Measurements from ENCODE around the gene PRPF39. TPM values are rescaled to one million over a fixed set of nuclear protein-coding genes. Genes with fewer than 3 reads are reported as not detected.

PRPF39 gene
- polyA plus RNA-seq, 1 donor from 2014 or later: 138 TPM

GRCh38 chr14:45089813-45090212 is 5.9 kb downstream of the PRPF39 start (continued):
- TF ChIP-seq TAF1 (IDR thresholded peaks at IDR 0.05; ENCODE audit: low read depth) (no peak), POLR2AphosphoS5 (IDR thresholded peaks at IDR 0.05) (no peak), MXI1 (conservative IDR thresholded peaks at IDR 0.05; ENCODE audit: poor library complexity, severe bottlenecking) (no peak)

DNA sequence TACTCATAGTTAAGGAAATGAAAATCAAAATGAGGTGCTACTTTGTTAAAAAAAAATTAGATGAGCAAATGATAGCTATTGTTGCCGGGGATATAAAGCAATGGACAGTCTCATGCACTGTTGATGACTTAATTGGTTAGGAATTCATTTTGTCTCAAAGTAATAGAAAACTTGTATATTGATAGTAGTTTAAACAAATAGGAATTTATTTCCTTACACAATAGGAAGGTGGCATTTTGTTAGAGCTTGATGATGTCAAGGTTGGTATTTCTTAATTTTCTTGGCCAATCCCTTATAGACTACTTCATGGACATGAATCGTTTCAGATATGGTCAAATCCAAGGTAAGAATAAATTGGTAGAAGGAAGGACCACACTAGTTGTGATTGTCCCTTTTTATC is 7.8 kb downstream of the PRPF39 start:
- H3K9ac ChIP-seq (ENCODE audit: low read length): no peak overlapping the region
- no peak overlapping the region for H2AFZ ChIP-seq (ENCODE audit: low read depth, low read length)
- H3K36me3 ChIP-seq (ENCODE audit: insufficient read depth, low read length): no peaks in the 10 kb centered on the region
- H3K27ac ChIP-seq (ENCODE audit: low read length): no peak overlapping the region
- TF ChIP-seq EP300 (conservative IDR thresholded peaks at IDR 0.05; ENCODE audit: poor library complexity, severe bottlenecking): no peak
- no peak for TF ChIP-seq RAD21 (conservative IDR thresholded peaks at IDR 0.05)
- TF ChIP-seq MXI1 (conservative IDR thresholded peaks at IDR 0.05; ENCODE audit: poor library complexity, severe bottlenecking): no peak
- TF ChIP-seq TAF1 (IDR thresholded peaks at IDR 0.05; ENCODE audit: low read depth): no peak
- TF ChIP-seq EZH2 (IDR thresholded peaks at IDR 0.05; ENCODE audit: borderline replicate concordance, insufficient read depth, low read length, poor library complexity, severe bottlenecking): no peak
- TF ChIP-seq SMC3 (conservative IDR thresholded peaks at IDR 0.05; ENCODE audit: poor library complexity): no peak
- TF ChIP-seq REST (IDR thresholded peaks at IDR 0.05; ENCODE audit: borderline replicate concordance): no peak
- TF ChIP-seq, protein P1, sequence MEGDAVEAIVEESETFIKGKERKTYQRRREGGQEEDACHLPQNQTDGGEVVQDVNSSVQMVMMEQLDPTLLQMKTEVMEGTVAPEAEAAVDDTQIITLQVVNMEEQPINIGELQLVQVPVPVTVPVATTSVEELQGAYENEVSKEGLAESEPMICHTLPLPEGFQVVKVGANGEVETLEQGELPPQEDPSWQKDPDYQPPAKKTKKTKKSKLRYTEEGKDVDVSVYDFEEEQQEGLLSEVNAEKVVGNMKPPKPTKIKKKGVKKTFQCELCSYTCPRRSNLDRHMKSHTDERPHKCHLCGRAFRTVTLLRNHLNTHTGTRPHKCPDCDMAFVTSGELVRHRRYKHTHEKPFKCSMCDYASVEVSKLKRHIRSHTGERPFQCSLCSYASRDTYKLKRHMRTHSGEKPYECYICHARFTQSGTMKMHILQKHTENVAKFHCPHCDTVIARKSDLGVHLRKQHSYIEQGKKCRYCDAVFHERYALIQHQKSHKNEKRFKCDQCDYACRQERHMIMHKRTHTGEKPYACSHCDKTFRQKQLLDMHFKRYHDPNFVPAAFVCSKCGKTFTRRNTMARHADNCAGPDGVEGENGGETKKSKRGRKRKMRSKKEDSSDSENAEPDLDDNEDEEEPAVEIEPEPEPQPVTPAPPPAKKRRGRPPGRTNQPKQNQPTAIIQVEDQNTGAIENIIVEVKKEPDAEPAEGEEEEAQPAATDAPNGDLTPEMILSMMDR (IDR thresholded peaks at IDR 0.05; ENCODE audit: poor library complexity, severe bottlenecking): no peak
- TF ChIP-seq POLR2AphosphoS5 (IDR thresholded peaks at IDR 0.05): no peak
- no peaks in the 10 kb centered on the region for H3K27me3 ChIP-seq (ENCODE audit: insufficient read depth, low read depth, low read length)
- no peak overlapping the region for H3K4me2 ChIP-seq (ENCODE audit: low read length)
- peaks cover 76% of the 10 kb centered on the region for H3K79me2 ChIP-seq (replicated peaks; ENCODE audit: insufficient read depth, low read length)
- H4K20me1 ChIP-seq (ENCODE audit: insufficient read depth): no peaks in the 10 kb centered on the region
- H3F3A ChIP-seq (ENCODE audit: insufficient read depth, low read length, poor library complexity, severe bottlenecking): no peaks in the 10 kb centered on the region
- H3K9me3 ChIP-seq (ENCODE audit: low read length): no peaks in the 10 kb centered on the region
- no peak overlapping the region for H3K4me3 ChIP-seq (ENCODE audit: low read length)
- no peaks in the 10 kb centered on the region for H3K9me2 ChIP-seq (ENCODE audit: insufficient read depth, low read length)

GRCh38 chr14:45094275-45094674 is 10.4 kb downstream of the PRPF39 start:
- H3K9ac ChIP-seq (ENCODE audit: low read length): no peak overlapping the region
- no peak overlapping the region for H3K4me3 ChIP-seq (ENCODE audit: low read length)
- H2AFZ ChIP-seq (ENCODE audit: low read depth, low read length): no peak overlapping the region
- no peak overlapping the region for H3K27ac ChIP-seq (ENCODE audit: low read length)
- peaks cover 5% of the 10 kb centered on the region for H3K36me3 ChIP-seq (ENCODE audit: insufficient read depth, low read length)
- TF ChIP-seq EZH2 (IDR thresholded peaks at IDR 0.05; ENCODE audit: borderline replicate concordance, insufficient read depth, low read length, poor library complexity, severe bottlenecking): no peak
- no peak for TF ChIP-seq POLR2AphosphoS5 (IDR thresholded peaks at IDR 0.05)
- no peaks in the 10 kb centered on the region for H3K27me3 ChIP-seq (ENCODE audit: insufficient read depth, low read depth, low read length)
- no peaks in the 10 kb centered on the region for H3K9me3 ChIP-seq (ENCODE audit: low read length)
- H3K79me2 ChIP-seq (replicated peaks; ENCODE audit: insufficient read depth, low read length): peaks cover 52% of the 10 kb centered on the region
- no peaks in the 10 kb centered on the region for H3K9me2 ChIP-seq (ENCODE audit: insufficient read depth, low read length)
- no peak overlapping the region for H3K4me2 ChIP-seq (ENCODE audit: low read length)
- H4K20me1 ChIP-seq (ENCODE audit: insufficient read depth): no peaks in the 10 kb centered on the region
- no peaks in the 10 kb centered on the region for H3F3A ChIP-seq (ENCODE audit: insufficient read depth, low read length, poor library complexity, severe bottlenecking)

All from neural cell (in vitro differentiated cells).